Suprapubic skin (tissue), 4 donors: Measurements from ENCODE around the gene PNMA6E. TPM values are rescaled to one million over a fixed set of nuclear protein-coding genes. Genes with fewer than 3 reads are reported as not detected.

ENCODE experiments used
- DNase-seq, 2 donors: peaks; one replicate each; pipeline ENCODE4 v3.0.0-alpha.2; 2019; ENCODE audit warnings: low spot score in 2 of 2
- H3K27ac ChIP-seq: fragments of 200-600 bp; sonication (generic); one replicate; pipeline ENCODE4 v1.5.1; 2019
- H3K27me3 ChIP-seq: fragments of 200-600 bp; sonication (generic); one replicate; pipeline ENCODE4 v1.5.1; 2019
- H3K36me3 ChIP-seq: fragments of 200-600 bp; sonication (generic); one replicate; pipeline ENCODE4 v1.5.1; 2019
- H3K4me1 ChIP-seq: fragments of 200-600 bp; sonication (generic); one replicate; pipeline ENCODE4 v1.5.1; 2019
- H3K4me3 ChIP-seq: fragments of 200-600 bp; sonication (generic); one replicate; pipeline ENCODE4 v1.5.1; 2019; ENCODE audit warnings: mild to moderate bottlenecking
- H3K9me3 ChIP-seq: fragments of 200-600 bp; sonication (generic); one replicate; pipeline ENCODE4 v1.5.1; 2019
- EP300 ChIP-seq: sonication (generic); formaldehyde crosslinking; IDR thresholded peaks from one replicate; pipeline ENCODE4 v1.6.1; 2017; ENCODE audit warnings: antibody characterized with exemption
- POLR2A ChIP-seq, 2 donors: fragments of 450-650 bp; IDR thresholded peaks; one replicate each; pipeline ENCODE4 v1.6.1; 2017; ENCODE audit warnings: antibody characterized with exemption in 2 of 2, mild to moderate bottlenecking in 2 of 2, moderate library complexity in 2 of 2
- POLR2AphosphoS5 ChIP-seq, 3 donors: sonication (generic); formaldehyde crosslinking; IDR thresholded peaks; one replicate each; pipeline ENCODE4 v1.6.1; 2017; ENCODE audit warnings: antibody characterized with exemption in 3 of 3
- WGBS: methylation state at CpG from one replicate; pipeline ENCODE4 v1.1.5; 2018; 5-methylcytosine and 5-hydroxymethylcytosine counted together
- total RNA-seq, 4 donors: library from RNA; depleted of rRNA; stranded (reverse); fragments of >200 nt; gene quantifications; one replicate each; pipeline ENCODE4 v1.1.0, GENCODE V29; 2016
- TF ChIP-seq, protein P1 (sequence below), 2 donors: fragments of 200-600 bp in 1 of 2; fragments of 450-650 bp in 1 of 2; sonication (generic) in 1 of 2; IDR thresholded peaks; one replicate each; pipeline ENCODE4 v1.5.1; 2016 to 2019; ENCODE audit warnings: antibody characterized with exemption in 2 of 2, mild to moderate bottlenecking in 1 of 2, moderate library complexity in 1 of 2

The PNMA6E gene
- total RNA-seq, 4 donors from 2014 or later = 0.29 TPM; not detected in 3

- no peaks in the 10 kb centered on the region for H3K36me3 ChIP-seq
- H3K4me3 ChIP-seq = no peak overlapping the region
- H3K27ac ChIP-seq = no peak overlapping the region
- TF ChIP-seq POLR2A (IDR thresholded peaks at IDR 0.05) = no peak
- no peak for TF ChIP-seq EP300
- TF ChIP-seq, protein P1, sequence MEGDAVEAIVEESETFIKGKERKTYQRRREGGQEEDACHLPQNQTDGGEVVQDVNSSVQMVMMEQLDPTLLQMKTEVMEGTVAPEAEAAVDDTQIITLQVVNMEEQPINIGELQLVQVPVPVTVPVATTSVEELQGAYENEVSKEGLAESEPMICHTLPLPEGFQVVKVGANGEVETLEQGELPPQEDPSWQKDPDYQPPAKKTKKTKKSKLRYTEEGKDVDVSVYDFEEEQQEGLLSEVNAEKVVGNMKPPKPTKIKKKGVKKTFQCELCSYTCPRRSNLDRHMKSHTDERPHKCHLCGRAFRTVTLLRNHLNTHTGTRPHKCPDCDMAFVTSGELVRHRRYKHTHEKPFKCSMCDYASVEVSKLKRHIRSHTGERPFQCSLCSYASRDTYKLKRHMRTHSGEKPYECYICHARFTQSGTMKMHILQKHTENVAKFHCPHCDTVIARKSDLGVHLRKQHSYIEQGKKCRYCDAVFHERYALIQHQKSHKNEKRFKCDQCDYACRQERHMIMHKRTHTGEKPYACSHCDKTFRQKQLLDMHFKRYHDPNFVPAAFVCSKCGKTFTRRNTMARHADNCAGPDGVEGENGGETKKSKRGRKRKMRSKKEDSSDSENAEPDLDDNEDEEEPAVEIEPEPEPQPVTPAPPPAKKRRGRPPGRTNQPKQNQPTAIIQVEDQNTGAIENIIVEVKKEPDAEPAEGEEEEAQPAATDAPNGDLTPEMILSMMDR (IDR thresholded peaks at IDR 0.05) = no peak
- TF ChIP-seq POLR2AphosphoS5 (IDR thresholded peaks at IDR 0.05) = no peak
- no peaks in the 10 kb centered on the region for H3K4me1 ChIP-seq
- peak in 1 of 2 donors; percentile 29 for DNase-seq
- H3K9me3 ChIP-seq = no peaks in the 10 kb centered on the region
- WGBS = 97% methylated on average over 15 of the region's 18 CpGs
- H3K27me3 ChIP-seq = no peaks in the 10 kb centered on the region
These were observed 20.7 kb upstream of the PNMA6E start for GRCh38 chrX:153421856-153422255.

GRCh38 chrX:153420851-153421599 is 19.9 kb upstream of the PNMA6E start:
- peak in 1 of 2 donors; percentile 42 for DNase-seq
- TF ChIP-seq, protein P1 (IDR thresholded peaks at IDR 0.05) = no peak
- TF ChIP-seq POLR2A (IDR thresholded peaks at IDR 0.05) (no peak), EP300 (no peak), POLR2AphosphoS5 (IDR thresholded peaks at IDR 0.05) (no peak)
- WGBS = 77% methylated on average over 24 of the region's 91 CpGs

DNA sequence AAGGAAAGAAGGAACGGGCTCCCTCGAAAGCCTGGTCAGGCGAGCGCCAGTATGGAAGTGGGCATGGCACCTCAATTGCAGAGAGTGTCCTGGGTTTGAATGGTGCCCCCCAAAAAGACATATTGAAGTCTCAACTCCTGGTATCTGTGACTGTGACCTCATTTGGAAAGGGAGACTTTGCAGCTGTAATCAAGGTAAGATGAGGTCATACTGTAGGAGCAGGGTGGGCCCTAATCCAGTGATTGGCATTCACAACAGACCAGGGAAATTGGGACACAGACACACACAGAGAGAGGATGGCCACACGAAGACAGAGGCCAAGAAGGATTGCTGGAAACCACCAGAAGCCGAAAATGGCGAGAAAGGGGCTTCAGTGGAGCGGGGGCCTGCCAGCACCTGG is 16.5 kb upstream of the PNMA6E start:
- DNase-seq = no peak
- TF ChIP-seq, protein P1 (IDR thresholded peaks at IDR 0.05) = no peak
- TF ChIP-seq POLR2A (IDR thresholded peaks at IDR 0.05) (no peak), POLR2AphosphoS5 (IDR thresholded peaks at IDR 0.05) (no peak), EP300 (no peak)
- Histone ChIP-seq H3K36me3 (no peaks in the 10 kb centered on the region), H3K27ac (no peak overlapping the region), H3K4me3 (no peak overlapping the region), H3K4me1 (peaks cover under 1% of the 10 kb centered on the region), H3K9me3 (no peaks in the 10 kb centered on the region), H3K27me3 (no peaks in the 10 kb centered on the region)
- WGBS = 85% methylated on average over 8 of the region's 8 CpGs

More at GRCh38 chrX:153420851-153421599, 19.9 kb upstream of the PNMA6E start:
- H3K9me3 ChIP-seq = no peaks in the 10 kb centered on the region
- no peaks in the 10 kb centered on the region for H3K27me3 ChIP-seq
- no peaks in the 10 kb centered on the region for H3K4me1 ChIP-seq
- no peak overlapping the region for H3K4me3 ChIP-seq
- no peaks in the 10 kb centered on the region for H3K36me3 ChIP-seq
- no peak overlapping the region for H3K27ac ChIP-seq

- 59% methylated on average over 12 of the region's 12 CpGs for WGBS
- TF ChIP-seq POLR2AphosphoS5 (IDR thresholded peaks at IDR 0.05) (no peak), EP300 (no peak), POLR2A (IDR thresholded peaks at IDR 0.05) (no peak)
- TF ChIP-seq, protein P1 (IDR thresholded peaks at IDR 0.05) = no peak
- H3K27ac ChIP-seq = no peak overlapping the region
- H3K27me3 ChIP-seq = no peaks in the 10 kb centered on the region
- no peaks in the 10 kb centered on the region for H3K9me3 ChIP-seq
- no peaks in the 10 kb centered on the region for H3K36me3 ChIP-seq
- H3K4me1 ChIP-seq = peaks cover 8% of the 10 kb centered on the region
- H3K4me3 ChIP-seq = no peak overlapping the region
- DNase-seq = no peak
These were observed 15.8 kb upstream of the PNMA6E start for GRCh38 chrX:153416781-153417450.

- no peaks in the 10 kb centered on the region for H3K27me3 ChIP-seq
- H3K9me3 ChIP-seq = no peaks in the 10 kb centered on the region
- TF ChIP-seq POLR2AphosphoS5 (IDR thresholded peaks at IDR 0.05) (peak in 1 of 3 donors; percentile 22), POLR2A (IDR thresholded peaks at IDR 0.05) (no peak)
- TF ChIP-seq, protein P1 (IDR thresholded peaks at IDR 0.05) = no peak
- no peak for DNase-seq
- no peaks in the 10 kb centered on the region for H3K36me3 ChIP-seq
- 80% methylated on average over 9 of the region's 9 CpGs for WGBS
- H3K4me1 ChIP-seq = peaks cover 18% of the 10 kb centered on the region
- no peak overlapping the region for H3K27ac ChIP-seq
- no peak overlapping the region for H3K4me3 ChIP-seq
These were observed 13.8 kb upstream of the PNMA6E start for GRCh38 chrX:153414856-153415510.
